Measurements from ENCODE around the gene CMIP. TPM values are rescaled to one million over a fixed set of nuclear protein-coding genes. Genes with fewer than 3 reads are reported as not detected.
A peak's percentile ranks its signal among the peaks of the same experiment; 100 is the strongest.
"Not testable (repeated sequence)": the region's sequence is repeated elsewhere in the genome, so short reads cannot be mapped to it uniquely, and the experiment has no call there.

Gene CMIP
- total RNA-seq, 1 experiment from 2014 or later = 12.7 TPM

GRCh38 chr16:81517629-81518438, 73.2 kb downstream of the CMIP start:
- Histone ChIP-seq H3K79me2 (ENCODE audit: low read length) (no peaks in the 10 kb centered on the region), H3K9me2 (replicated peaks; ENCODE audit: insufficient read depth, low read length) (no peaks in the 10 kb centered on the region), H4K20me1 (ENCODE audit: insufficient read depth, low read depth, low read length) (peaks cover 45% of the 10 kb centered on the region), H2AFZ (ENCODE audit: low read length) (no peak overlapping the region), H3K4me3 (ENCODE audit: low read length) (no peak overlapping the region), H3K9me3 (ENCODE audit: low read length) (no peaks in the 10 kb centered on the region), H3K9ac (ENCODE audit: low read length) (no peak overlapping the region), H3K27ac (ENCODE audit: low read length) (no peak overlapping the region), H3K27me3 (ENCODE audit: low read length) (no peaks in the 10 kb centered on the region), H3K4me1 (ENCODE audit: low read length) (peaks cover 11% of the 10 kb centered on the region), H3K36me3 (ENCODE audit: insufficient read depth, low read length) (no peaks in the 10 kb centered on the region), H3K4me2 (ENCODE audit: low read depth, low read length, poor library complexity, severe bottlenecking) (no peak overlapping the region)
- DNase-seq = no peak

GRCh38 chr16:81518439-81518757, 73.8 kb downstream of the CMIP start:
- DNase-seq = no peak
- Histone ChIP-seq H3K36me3 (ENCODE audit: insufficient read depth, low read length) (no peaks in the 10 kb centered on the region), H3K4me1 (ENCODE audit: low read length) (peaks cover 11% of the 10 kb centered on the region)

GRCh38 chr16:81519301-81520150, 74.9 kb downstream of the CMIP start:
- H3K4me2 ChIP-seq (ENCODE audit: low read depth, low read length, poor library complexity, severe bottlenecking) = no peak overlapping the region

More at GRCh38 chr16:81518439-81518757, 73.8 kb downstream of the CMIP start:
- Histone ChIP-seq H3K9ac (ENCODE audit: low read length) (no peak overlapping the region), H3K27me3 (ENCODE audit: low read length) (no peaks in the 10 kb centered on the region), H3K27ac (ENCODE audit: low read length) (no peak overlapping the region), H4K20me1 (ENCODE audit: insufficient read depth, low read depth, low read length) (peaks cover 46% of the 10 kb centered on the region), H3K79me2 (ENCODE audit: low read length) (no peaks in the 10 kb centered on the region), H3K4me3 (ENCODE audit: low read length) (no peak overlapping the region), H3K9me3 (ENCODE audit: low read length) (no peaks in the 10 kb centered on the region), H3K9me2 (replicated peaks; ENCODE audit: insufficient read depth, low read length) (no peaks in the 10 kb centered on the region), H3K4me2 (ENCODE audit: low read depth, low read length, poor library complexity, severe bottlenecking) (no peak overlapping the region), H2AFZ (ENCODE audit: low read length) (no peak overlapping the region)

GRCh38 chr16:81520151-81520470, 75.5 kb downstream of the CMIP start:
- H3K36me3 ChIP-seq (ENCODE audit: insufficient read depth, low read length) = no peaks in the 10 kb centered on the region
- no peaks in the 10 kb centered on the region for H3K79me2 ChIP-seq (ENCODE audit: low read length)
- no peaks in the 10 kb centered on the region for H3K9me3 ChIP-seq (ENCODE audit: low read length)
- H3K27me3 ChIP-seq (ENCODE audit: low read length) = no peaks in the 10 kb centered on the region
- H3K4me2 ChIP-seq (ENCODE audit: low read depth, low read length, poor library complexity, severe bottlenecking) = no peak overlapping the region
- H3K4me1 ChIP-seq (ENCODE audit: low read length) = no peaks in the 10 kb centered on the region
- no peak overlapping the region for H2AFZ ChIP-seq (ENCODE audit: low read length)
- H3K27ac ChIP-seq (ENCODE audit: low read length) = no peak overlapping the region
- no peak overlapping the region for H3K9ac ChIP-seq (ENCODE audit: low read length)
- peaks cover 39% of the 10 kb centered on the region for H4K20me1 ChIP-seq (ENCODE audit: insufficient read depth, low read depth, low read length)
- no peak overlapping the region for H3K4me3 ChIP-seq (ENCODE audit: low read length)
- DNase-seq = no peak
- H3K9me2 ChIP-seq (replicated peaks; ENCODE audit: insufficient read depth, low read length) = no peaks in the 10 kb centered on the region

More at GRCh38 chr16:81519301-81520150, 74.9 kb downstream of the CMIP start:
- H3K9ac ChIP-seq (ENCODE audit: low read length) = no peak overlapping the region; the same call in 1 of the 2 replicates
- no peak overlapping the region for H3K4me3 ChIP-seq (ENCODE audit: low read length)
- no peak for DNase-seq
- H3K9me2 ChIP-seq (replicated peaks; ENCODE audit: insufficient read depth, low read length) = no peaks in the 10 kb centered on the region
- H3K27me3 ChIP-seq (ENCODE audit: low read length) = no peaks in the 10 kb centered on the region
- H3K36me3 ChIP-seq (ENCODE audit: insufficient read depth, low read length) = no peaks in the 10 kb centered on the region
- H3K79me2 ChIP-seq (ENCODE audit: low read length) = no peaks in the 10 kb centered on the region
- H3K27ac ChIP-seq (ENCODE audit: low read length) = no peak overlapping the region
- no peaks in the 10 kb centered on the region for H3K9me3 ChIP-seq (ENCODE audit: low read length)
- no peak overlapping the region for H2AFZ ChIP-seq (ENCODE audit: low read length)
- H4K20me1 ChIP-seq (ENCODE audit: insufficient read depth, low read depth, low read length) = peaks cover 39% of the 10 kb centered on the region
- H3K4me1 ChIP-seq (ENCODE audit: low read length) = peaks cover under 1% of the 10 kb centered on the region

- Histone ChIP-seq H3K27ac (ENCODE audit: low read length) (no peak overlapping the region), H3K79me2 (ENCODE audit: low read length) (no peaks in the 10 kb centered on the region), H3K9ac (ENCODE audit: low read length) (no peak overlapping the region), H3K27me3 (ENCODE audit: low read length) (no peaks in the 10 kb centered on the region), H2AFZ (ENCODE audit: low read length) (no peak overlapping the region), H3K9me3 (ENCODE audit: low read length) (no peaks in the 10 kb centered on the region), H3K36me3 (ENCODE audit: insufficient read depth, low read length) (no peaks in the 10 kb centered on the region), H3K9me2 (replicated peaks; ENCODE audit: insufficient read depth, low read length) (no peaks in the 10 kb centered on the region), H3K4me1 (ENCODE audit: low read length) (no peaks in the 10 kb centered on the region), H3K4me2 (ENCODE audit: low read depth, low read length, poor library complexity, severe bottlenecking) (no peak overlapping the region), H4K20me1 (ENCODE audit: insufficient read depth, low read depth, low read length) (peaks cover 39% of the 10 kb centered on the region), H3K4me3 (ENCODE audit: low read length) (no peak overlapping the region)
- no peak for DNase-seq
These were observed 76.0 kb downstream of the CMIP start for GRCh38 chr16:81520560-81521135.

- Histone ChIP-seq H3K79me2 (ENCODE audit: low read length) (no peaks in the 10 kb centered on the region), H3K27me3 (ENCODE audit: low read length) (no peaks in the 10 kb centered on the region), H3K36me3 (ENCODE audit: insufficient read depth, low read length) (no peaks in the 10 kb centered on the region), H3K4me2 (ENCODE audit: low read depth, low read length, poor library complexity, severe bottlenecking) (no peak overlapping the region), H4K20me1 (ENCODE audit: insufficient read depth, low read depth, low read length) (peaks cover 42% of the 10 kb centered on the region), H3K9me3 (ENCODE audit: low read length) (no peaks in the 10 kb centered on the region), H3K9ac (ENCODE audit: low read length) (no peak overlapping the region), H2AFZ (ENCODE audit: low read length) (no peak overlapping the region), H3K27ac (ENCODE audit: low read length) (no peak overlapping the region), H3K4me1 (ENCODE audit: low read length) (no peaks in the 10 kb centered on the region), H3K9me2 (replicated peaks; ENCODE audit: insufficient read depth, low read length) (no peaks in the 10 kb centered on the region), H3K4me3 (ENCODE audit: low read length) (no peak overlapping the region)
- DNase-seq = no peak
These were observed 76.6 kb downstream of the CMIP start for GRCh38 chr16:81521141-81521626.

- peaks cover 45% of the 10 kb centered on the region for H4K20me1 ChIP-seq (ENCODE audit: insufficient read depth, low read depth, low read length)
- no peak overlapping the region for H3K4me2 ChIP-seq (ENCODE audit: low read depth, low read length, poor library complexity, severe bottlenecking)
- H3K27ac ChIP-seq (ENCODE audit: low read length) = no peak overlapping the region
- no peaks in the 10 kb centered on the region for H3K36me3 ChIP-seq (ENCODE audit: insufficient read depth, low read length)
- no peaks in the 10 kb centered on the region for H3K27me3 ChIP-seq (ENCODE audit: low read length)
- H3K4me1 ChIP-seq (ENCODE audit: low read length) = no peaks in the 10 kb centered on the region
- DNase-seq = peak; percentile 63
- no peak overlapping the region for H2AFZ ChIP-seq (ENCODE audit: low read length)
- no peaks in the 10 kb centered on the region for H3K9me3 ChIP-seq (ENCODE audit: low read length)
- no peak overlapping the region for H3K4me3 ChIP-seq (ENCODE audit: low read length)
- no peak overlapping the region for H3K9ac ChIP-seq (ENCODE audit: low read length)
- no peaks in the 10 kb centered on the region for H3K9me2 ChIP-seq (replicated peaks; ENCODE audit: insufficient read depth, low read length)
- no peaks in the 10 kb centered on the region for H3K79me2 ChIP-seq (ENCODE audit: low read length)
These were observed 77.6 kb downstream of the CMIP start for GRCh38 chr16:81522108-81522701.

GRCh38 chr16:81522851-81523250, 78.2 kb downstream of the CMIP start:
- H3K9me3 ChIP-seq (ENCODE audit: low read length); DNase-seq; H3K27ac ChIP-seq (ENCODE audit: low read length); H3K27me3 ChIP-seq (ENCODE audit: low read length); H3K4me2 ChIP-seq (ENCODE audit: low read depth, low read length, poor library complexity, severe bottlenecking); H3K9ac ChIP-seq (ENCODE audit: low read length); H3K4me1 ChIP-seq (ENCODE audit: low read length); H3K9me2 ChIP-seq (replicated peaks; ENCODE audit: insufficient read depth, low read length); H3K36me3 ChIP-seq (ENCODE audit: insufficient read depth, low read length); H3K4me3 ChIP-seq (ENCODE audit: low read length); H3K79me2 ChIP-seq (ENCODE audit: low read length); H2AFZ ChIP-seq (ENCODE audit: low read length): not testable (repeated sequence)
- H4K20me1 ChIP-seq (ENCODE audit: insufficient read depth, low read depth, low read length) = peaks cover 48% of the 10 kb centered on the region
